Measurements from ENCODE around the gene GIMD1.
"Not testable (repeated sequence)": the region's sequence is repeated elsewhere in the genome, so short reads cannot be mapped to it uniquely, and the experiment has no call there.

GIMD1 gene

DNA sequence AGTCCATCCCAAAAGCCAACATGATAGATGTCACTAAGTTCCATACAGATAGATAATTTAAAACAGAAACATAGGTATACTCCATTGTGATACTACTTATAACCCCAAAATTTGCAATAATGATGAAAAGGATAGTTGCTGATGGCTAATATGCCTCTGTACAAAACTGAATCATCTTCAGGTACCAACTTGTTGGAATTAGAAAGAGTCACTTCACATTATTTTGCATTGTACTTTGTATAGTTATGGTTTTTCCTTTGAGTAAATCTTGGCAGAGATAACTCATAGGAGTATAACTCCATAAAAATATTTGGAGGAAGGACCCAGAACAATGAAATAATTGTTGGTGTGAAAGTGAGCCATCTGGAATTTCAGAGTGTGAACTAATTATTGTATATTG is 17.6 kb downstream of the GIMD1 start:
- no peak for DNase-seq (ENCODE audit: low read depth in 2 of 2)

DNA sequence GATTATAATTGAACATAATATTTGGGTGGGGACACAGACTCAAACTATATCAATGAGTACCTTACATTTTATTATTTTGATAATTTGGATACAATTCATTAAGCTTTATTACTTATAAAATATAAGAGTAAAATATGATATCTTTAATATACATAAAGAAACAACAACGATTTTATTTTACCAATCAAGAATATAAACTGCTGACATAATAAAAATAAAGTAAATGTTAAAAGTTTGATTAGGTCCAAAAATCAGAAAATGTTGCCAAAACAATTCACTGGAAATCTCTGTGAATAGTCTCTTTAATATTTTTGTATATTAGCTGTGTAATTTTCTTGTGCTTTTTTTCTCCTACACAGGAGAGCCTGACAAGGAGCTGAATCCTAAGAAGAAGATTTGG is 21.4 kb downstream of the GIMD1 start:
- DNase-seq (ENCODE audit: low read depth in 2 of 2) = no peak

DNA sequence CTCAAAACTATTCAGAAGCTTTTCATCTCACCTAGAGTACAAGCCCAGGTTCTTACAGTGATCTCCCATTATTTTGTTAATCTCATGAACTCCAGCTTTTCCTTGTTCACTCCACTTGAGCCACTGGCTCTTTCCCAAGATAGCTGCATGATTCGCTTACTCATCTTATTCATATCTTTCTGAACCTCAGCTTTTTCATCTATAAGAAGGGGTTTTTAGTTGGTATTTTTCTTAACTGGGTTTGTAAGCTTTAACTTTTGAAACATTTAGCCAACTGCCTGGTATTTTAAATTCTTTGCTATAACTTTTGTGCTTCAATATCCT is 24.0 kb downstream of the GIMD1 start:
- no peak for DNase-seq (ENCODE audit: low read depth in 2 of 2)

DNA sequence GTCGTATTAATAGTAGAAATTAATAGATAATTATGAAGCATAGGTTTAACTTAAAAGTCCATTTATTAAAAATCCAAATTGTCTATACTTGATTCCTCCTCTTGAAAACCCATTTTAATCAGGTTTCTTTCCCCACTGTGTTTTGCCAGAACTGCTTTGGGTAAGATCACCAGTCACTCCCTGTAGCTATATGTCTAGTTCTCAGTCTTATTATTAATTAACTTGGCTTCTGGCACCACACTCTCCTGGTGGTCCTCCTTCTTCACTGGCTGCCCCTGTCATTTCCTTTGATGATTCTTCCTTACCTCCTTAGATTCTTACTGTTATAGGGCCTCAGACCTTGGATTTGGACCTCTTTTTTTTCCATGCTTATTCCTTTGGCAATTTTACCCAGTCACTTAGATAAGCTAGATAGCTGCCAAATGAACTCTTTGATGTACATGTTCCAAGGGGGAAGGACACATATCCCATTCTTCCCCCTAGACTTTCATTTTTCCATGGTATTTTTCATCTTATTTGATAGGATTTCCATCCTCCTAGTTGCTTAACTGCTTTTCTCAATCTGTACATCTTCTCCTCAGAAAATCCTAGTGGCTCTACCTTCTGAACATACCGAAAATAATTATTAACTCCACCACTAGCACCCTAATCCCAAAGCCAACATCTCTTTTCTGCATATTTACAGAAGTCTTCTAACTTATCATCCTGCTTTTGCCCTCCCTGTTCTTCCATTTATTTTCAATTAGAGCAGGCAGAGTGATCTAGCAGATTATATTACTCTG is 24.5 kb downstream of the GIMD1 start:
- DNase-seq (ENCODE audit: low read depth in 2 of 2) = no peak

DNA sequence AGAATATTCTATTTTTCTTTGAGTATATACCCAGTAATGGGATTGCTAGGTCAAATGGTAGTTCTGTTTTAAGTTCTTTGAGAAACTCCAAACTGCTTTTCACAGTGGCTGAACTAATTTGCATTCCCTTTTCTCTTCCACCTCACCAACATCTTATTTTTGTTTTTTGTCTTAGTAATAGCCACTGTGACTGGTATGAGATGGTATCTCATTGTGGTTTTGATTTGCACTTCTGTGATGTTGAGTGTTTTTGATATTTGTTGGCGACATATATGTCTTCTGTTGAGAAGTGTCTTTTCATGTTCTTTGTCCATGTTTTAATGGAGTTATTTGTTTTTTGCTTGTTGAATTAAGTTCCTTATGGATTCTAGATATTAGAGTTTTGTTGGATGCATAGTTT is 27.8 kb downstream of the GIMD1 start:
- DNase-seq (ENCODE audit: low read depth in 2 of 2) = no peak

DNA sequence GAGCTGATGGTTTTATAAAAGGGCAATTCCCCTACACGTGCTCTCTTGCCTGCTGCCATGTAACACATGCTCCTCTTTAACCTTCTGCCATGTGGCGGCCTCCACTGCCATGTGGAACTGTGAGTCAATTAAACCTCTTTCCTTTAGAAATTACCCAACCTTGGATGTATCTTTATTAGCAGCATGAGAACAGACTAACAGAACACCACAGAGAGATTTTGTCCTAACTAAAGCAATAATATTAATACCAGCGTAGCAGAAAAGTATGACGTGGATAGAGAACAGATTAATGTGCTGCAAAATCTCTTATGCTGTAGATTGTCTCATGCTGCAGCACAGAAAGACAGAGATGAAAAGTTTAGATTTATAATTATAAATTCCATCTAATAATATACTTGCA is 29.1 kb downstream of the GIMD1 start:
- no peak for DNase-seq (ENCODE audit: low read depth in 2 of 2)

DNA sequence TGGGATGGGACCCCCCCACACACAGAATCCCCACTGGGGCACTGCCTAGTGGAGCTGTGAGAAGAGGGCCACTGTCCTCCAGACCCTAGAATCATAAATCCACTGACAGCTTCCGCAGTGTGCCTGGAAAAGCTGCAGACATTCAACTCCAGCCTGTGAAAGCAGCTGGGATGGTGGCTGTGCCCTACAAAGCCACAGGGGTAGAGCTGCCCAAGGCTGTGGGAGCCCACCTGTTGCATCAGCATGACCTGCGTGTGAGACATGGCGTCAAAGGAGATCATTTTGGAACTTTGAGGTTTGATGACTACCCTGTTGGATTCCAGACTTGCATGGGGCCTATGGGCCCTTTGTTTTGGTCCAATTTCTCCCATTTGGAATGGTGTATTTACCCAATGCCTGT is 29.9 kb downstream of the GIMD1 start:
- no peak for DNase-seq (ENCODE audit: low read depth in 2 of 2)

DNA sequence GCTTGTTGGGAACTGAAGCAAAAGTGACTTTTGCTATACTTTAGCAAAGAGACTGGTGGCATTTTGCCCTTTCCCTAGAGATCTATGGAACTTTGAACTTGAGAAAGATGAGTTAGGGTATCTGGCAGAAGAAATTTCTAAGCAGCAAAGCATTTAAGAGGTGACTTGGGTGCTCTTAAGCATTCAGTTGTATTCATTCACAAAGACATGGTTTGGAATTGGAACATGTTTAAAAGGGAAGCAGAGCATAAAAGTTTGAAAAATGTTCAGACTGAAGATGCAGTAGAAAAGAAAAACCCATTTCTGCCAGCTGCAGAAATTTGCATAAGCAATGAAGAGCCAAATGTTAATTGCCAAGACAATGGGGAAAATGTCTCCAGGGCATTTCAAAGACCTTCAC is 30.7 kb downstream of the GIMD1 start:
- DNase-seq (ENCODE audit: low read depth in 2 of 2) = no peak

DNA sequence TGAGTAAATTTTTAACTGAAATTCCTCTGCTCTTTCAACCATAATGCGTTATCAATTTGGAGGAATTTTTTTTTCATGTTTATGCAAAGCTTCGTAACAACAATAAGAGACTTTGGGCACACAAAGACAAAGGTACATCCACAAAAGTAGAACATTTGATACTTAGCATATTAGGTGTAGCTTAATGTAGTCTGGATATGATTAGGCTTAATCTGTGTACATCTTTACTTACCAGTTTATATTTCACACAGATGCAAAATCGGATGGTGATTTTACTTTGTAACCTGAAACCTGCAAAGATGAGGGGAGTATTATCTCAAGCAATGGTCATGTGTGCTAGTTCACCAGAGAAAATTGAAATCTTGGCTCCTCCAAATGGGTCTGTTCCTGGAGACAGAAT is 32.0 kb downstream of the GIMD1 start:
- no peak for DNase-seq (ENCODE audit: low read depth in 2 of 2)

DNA sequence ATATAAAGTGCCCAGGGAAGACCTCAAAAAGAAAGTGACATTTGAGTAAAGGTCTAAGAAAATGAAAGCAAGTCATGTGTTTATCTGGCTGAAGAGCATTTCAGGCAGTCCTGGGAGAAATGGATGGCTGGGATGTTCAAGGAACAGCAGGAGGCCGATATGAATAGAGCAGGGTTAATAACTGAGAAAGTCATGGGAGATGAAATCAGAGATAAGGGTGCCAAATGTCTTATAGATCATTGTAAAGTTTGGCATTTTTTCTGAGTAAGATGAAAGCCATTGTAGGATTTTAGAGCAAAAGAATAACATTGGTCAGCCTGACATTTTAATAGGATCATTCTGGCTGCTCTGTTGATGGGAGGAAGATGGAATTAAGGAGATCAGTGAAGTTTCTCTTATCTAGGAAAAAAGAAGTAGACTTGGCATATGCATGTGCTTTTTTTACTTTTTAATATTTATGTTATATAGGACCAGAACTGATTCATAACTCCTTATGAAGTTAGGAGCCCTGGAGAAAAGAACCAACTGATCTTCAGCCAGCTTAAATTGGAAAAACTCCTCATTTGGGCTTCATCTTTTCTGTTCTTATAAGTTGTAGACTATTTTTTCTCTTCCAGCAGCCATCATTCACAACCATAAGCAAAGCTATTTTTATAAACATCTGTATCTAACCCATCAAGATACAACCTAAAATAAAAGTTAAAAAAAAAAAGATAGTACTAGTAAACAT is 33.7 kb downstream of the GIMD1 start:
- DNase-seq (ENCODE audit: low read depth in 2 of 2) = no peak

DNA sequence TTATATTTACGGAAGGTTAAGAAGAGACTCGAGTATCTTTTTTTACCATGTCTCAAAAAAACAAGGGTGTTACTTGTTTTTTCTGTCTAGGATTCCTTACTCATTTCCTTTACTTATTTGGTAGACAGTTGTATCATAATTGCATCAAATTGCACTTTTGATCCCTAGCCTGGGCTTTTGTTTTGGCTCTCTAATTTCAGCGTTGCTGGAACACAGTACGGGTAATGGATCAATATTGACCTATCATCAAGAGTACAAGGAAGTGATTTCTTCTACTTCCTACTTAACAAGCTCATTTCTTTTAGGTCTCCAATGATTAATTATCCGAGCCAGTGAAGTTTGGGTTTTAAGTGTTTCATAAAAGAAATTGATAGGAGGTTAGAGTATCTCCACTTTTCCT is 35.4 kb downstream of the GIMD1 start:
- no peak for DNase-seq (ENCODE audit: low read depth in 2 of 2)

DNA sequence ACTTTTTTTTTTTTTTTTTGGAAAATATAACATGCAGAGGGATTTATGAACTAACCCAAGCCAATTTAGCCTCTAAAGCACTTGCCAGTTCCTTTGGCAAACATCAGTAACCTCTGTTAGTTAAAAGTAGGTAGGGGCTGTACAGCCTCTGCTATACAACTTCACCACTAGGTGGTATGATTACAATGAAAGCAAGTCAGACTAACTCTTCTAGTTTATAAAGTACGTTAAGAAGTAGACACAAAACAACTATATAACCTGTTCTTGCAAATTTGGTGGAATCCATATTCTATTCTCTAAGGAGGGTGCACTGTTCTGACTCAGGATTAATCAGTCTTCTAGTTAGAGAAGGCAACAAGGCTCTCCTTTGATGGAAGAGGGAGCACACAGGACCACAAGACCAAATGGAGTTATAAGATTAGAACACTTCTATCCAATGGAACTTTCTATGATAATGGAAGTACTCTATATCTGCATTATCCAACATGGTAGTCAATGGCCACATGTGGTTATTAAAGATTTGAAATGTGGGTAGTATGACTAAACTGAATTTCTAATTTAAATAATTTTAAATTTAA is 39.4 kb downstream of the GIMD1 start:
- no peak for DNase-seq (ENCODE audit: low read depth in 2 of 2)

DNA sequence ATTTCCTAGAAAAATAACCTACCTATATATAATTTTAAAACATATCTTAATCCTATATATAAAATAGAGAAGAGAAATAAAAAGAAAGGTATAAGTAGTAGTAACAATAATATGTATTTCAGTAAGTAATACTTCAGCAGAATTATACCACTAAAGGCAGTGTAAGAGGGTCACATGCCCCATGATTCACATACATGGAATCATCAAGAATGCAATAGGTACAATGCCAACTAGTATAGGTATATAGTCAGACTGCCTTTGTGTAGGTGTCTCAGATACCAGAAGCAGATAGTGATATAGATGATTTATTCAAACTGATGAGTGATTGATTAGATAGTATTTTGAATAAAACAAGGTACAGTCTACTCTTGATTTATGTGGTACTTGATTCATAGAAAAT is 42.8 kb downstream of the GIMD1 start:
- DNase-seq (ENCODE audit: low read depth in 2 of 2) = no peak

DNA sequence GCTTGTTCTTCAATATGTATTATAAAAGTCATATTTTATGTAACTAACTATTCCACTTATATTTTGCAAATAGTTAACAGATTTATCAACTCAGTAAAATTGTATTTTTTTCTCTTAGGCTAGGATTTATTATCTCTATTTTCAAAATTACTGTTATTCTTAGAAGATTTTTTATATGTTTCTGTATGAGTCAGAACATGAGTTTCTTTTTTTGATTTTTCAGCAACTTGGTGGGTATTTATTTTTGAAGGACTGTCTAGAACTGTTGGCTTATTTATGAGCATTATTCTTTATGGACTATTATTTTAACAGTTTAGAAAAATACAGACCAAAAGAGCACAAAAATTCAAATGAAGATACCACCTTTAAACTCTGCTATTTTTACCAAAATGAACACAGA is 45.5 kb downstream of the GIMD1 start:
- no peak for DNase-seq (ENCODE audit: low read depth in 2 of 2)

DNA sequence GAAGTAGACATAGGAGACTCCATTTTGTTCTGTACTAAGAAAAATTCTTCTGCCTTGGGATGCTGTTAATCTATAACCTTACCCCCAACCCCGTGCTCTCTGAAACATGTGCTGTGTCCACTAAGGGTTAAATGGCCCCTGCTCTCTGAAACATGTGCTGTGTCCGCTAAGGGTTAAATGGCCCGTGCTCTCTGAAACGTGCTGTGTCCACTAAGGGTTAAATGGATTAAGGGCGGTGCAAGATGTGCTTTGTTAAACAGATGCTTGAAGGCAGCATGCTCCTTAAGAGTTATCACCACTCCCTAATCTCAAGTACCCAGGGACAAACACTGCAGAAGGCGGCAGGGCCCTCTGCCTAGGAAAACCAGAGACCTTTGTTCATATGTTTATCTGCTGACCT is 46.8 kb downstream of the GIMD1 start:
- not testable (repeated sequence) for DNase-seq (ENCODE audit: low read depth in 2 of 2)

DNA sequence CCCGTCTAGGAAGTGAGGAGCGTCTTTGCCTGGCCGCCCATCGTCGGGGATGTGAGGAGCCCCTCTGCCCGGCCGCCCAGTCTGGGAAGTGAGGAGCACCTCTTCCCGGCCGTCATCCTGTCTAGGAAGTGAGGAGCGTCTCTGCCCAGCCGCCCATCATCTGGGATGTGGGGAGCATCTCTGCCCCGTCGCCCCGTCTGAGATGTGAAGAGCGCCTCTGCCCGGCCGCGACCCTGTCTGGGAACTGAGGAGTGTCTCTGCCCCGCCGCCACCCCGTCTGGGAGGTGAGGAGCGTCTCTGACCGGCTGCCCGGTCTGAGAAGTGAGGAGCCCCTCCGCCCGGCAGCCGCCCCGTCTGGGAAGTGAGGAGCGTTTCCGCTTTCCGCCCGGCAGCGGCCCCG is 47.4 kb downstream of the GIMD1 start:
- DNase-seq (ENCODE audit: low read depth in 2 of 2) = not testable (repeated sequence)

DNA sequence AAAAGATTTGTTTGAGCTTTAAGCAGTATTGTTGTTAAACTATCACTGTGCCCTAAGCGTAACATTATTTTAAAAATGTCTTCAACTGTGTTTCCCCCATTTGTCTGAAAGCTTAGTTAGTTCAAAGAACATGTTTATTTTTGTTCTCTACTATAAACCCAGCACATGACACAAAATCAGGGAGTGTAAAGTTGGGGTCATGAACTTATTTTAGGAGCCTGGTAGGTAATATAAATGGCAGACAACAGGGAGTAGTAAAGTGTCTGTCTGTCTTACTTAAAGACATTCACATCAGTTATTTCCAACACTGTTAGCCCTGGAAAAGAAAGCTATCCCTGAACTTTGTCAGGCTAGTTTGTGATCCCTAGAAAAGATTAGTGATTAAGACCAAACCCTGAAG is 48.3 kb downstream of the GIMD1 start:
- DNase-seq (ENCODE audit: low read depth in 2 of 2) = no peak

DNA sequence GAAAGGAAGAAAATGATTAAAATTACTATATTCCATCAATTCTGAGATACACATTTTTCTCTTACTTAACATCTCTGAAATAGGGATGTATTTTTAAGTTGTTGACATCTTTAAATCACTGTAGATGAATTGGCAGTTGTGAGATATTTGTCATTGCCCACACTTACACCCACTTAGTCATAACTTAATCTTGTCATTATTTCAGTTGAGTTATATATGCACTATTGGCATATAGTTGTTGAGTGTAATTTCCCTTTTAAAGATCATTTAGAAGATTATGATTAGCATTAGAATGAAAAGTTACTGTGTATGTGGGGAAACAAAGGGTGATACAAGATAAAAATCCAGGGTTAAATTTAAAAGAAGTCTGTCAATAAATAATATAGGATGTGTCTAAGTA is 50.1 kb downstream of the GIMD1 start:
- DNase-seq (ENCODE audit: low read depth in 2 of 2) = no peak

DNA sequence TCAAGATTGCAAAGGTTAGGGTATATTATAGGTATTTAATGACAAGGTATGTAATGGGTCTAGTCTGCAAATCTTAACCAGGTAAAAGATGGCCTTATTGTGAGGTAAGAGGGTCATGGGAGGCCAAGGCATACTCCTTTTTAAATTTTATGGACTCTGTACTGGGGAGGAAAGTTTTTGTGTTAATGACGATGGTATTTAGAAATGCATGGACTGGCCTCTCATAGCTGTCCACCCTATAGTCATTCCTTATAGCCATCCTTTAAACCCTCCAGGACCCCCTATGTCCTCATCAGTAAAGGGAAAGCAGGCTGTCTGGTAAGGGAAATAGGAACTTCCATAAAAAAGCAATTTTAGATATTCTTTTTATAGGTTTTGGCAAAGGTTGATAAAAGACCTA is 50.8 kb downstream of the GIMD1 start:
- DNase-seq (ENCODE audit: low read depth in 2 of 2) = no peak

DNA sequence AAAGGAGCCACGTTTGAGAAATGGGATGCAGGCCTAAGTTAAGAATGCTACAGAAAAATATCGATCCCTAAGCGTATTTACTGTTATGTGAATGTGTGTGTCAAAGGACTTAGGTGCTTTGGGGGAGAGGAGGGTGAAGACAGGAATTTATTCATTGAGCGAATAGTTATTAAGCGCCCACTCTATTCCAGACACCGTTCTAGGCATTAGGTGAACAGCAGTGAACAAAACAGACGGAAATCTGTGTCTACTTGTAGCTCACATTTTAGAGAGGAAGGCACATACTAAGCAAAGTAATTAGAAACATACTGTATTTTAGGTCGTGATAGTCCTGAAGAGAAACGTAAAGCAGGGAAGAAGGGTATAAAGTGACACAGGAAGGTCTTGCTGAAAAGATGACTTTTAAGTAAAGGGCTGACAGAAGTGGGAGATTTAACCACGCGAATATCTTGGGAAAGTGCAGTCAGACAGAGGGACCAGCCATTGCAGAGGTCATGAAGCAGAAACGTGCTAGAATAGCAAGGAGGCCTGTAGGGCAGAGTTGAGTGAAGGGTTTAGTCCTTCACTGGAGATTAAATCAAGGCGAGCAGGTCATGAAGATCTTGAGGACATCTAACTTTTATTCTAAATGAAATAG is 51.7 kb downstream of the GIMD1 start:
- DNase-seq (ENCODE audit: low read depth in 2 of 2) = no peak

DNA sequence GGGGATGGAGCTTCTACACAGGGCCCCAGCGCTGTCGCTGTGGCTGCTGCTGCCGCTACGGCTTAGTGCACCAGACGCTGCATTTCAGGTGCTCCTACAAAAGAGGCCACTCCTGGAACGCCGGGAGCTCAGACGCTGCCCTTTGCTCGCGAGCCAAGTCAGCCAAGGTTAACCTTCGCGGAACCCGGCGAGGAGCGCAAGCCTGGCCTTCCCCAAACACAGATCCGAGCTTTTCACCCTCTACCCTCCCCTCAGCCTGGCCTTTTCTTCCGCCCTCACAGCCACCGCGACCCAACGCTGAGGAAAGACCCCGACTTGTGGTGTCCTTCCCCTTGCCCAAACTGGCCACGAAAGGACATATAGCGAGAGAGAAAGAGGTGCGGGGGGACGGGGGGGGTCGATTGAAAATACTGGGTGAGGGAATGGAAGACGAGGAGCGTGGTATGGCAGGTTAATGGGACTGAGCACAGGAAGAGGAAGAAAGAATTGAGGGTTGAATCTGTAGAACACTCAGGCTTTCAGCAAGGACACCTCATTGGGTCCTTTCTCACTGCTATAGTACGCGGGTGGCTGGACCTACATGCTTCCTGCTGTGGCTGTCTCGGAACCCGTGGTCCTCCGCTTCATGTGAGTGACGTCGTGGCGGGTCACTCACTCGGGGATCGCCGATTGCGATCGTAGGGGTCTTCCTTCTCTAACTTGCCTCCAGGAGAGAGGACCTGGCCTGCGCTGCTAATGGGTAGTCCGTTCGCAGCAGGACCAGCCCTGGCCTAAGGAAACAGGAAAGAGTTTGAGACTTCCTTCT is 52.4 kb downstream of the GIMD1 start, which contains the start of the genes AIMP1 and TBCK:
Gene AIMP1, plus strand, starts transcription at position 583 of the 805 bp plus-strand sequence. CDS start 8,460 bp downstream, outside the sequence.
Gene TBCK, minus strand, starts transcription at position 242 of the 805 bp plus-strand sequence. CDS start 7,249 bp downstream, outside the sequence.
- peak; percentile 84 to 86 for DNase-seq (ENCODE audit: low read depth in 2 of 2)

All from fibroblast of skin of left quadriceps (primary cell).